Aortic smooth muscle cell (primary cell): Measurements from ENCODE around the gene ELP2. TPM values are rescaled to one million over a fixed set of nuclear protein-coding genes. Genes with fewer than 3 reads are reported as not detected.

Experiments used
- total RNA-seq: library from RNA; depleted of rRNA; stranded (reverse); fragments of >200 nt; gene quantifications from 2 replicates; pipeline ENCODE4 v1.2.3, GENCODE V29; 2014

ELP2 gene
- 149 and 152 TPM in 2 replicates for total RNA-seq

GRCh38 chr18:36129300-36130038 is at the start of gene ELP2, which contains the start of gene SLC39A6:
ELP2 (plus strand) TSS chr18:36129899; CDS start chr18:36129934, 35 bp downstream.
SLC39A6 (minus strand) TSS chr18:36129340; CDS start chr18:36127007, 2,333 bp downstream.

GRCh38 chr18:36187193-36187825 is 57.6 kb downstream of the ELP2 start, which contains the start of gene MOCOS:
MOCOS (plus strand) TSS chr18:36187497; CDS start chr18:36187540, 43 bp downstream.

Other genes starting within 250 kb of the ELP2 start
- gene RPRD1A, start 62.3 kb upstream of the ELP2 start, total RNA-seq: 37.4 and 39.2 TPM in 2 replicates
- gene SLC39A6, start 559 bp upstream of the ELP2 start, total RNA-seq: 101 and 108 TPM in 2 replicates
- 1.4 and 2.9 TPM in 2 replicates for gene MOCOS, start 57.6 kb downstream of the ELP2 start, total RNA-seq
- 0.92 and 2.3 TPM in 2 replicates for gene FHOD3, start 167.8 kb downstream of the ELP2 start, total RNA-seq